ENCODE data around the gene PRRC2B.

Gene PRRC2B

DNA sequence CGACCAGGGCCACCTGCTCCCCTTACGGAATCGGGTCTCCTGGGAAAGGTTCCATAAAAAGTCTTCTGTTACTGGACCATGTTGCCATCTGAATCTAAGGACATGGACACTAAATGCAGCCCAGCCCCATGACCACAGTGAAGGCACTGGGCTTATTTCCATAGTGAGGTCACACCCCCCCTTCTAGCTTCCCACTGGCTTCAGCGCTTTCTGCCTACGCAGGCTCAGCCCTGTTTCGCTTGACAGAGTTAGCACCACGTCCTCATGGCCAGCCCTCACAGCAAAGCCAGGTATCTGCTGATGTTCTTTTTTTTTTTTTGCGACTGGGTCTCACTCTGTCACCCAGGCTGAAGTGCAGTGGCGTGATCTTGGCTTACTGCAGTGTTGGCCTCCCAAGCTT lies 123.0 kb downstream of the PRRC2B start:
- DNase-seq (ENCODE audit: low spot score), result no peak

DNA sequence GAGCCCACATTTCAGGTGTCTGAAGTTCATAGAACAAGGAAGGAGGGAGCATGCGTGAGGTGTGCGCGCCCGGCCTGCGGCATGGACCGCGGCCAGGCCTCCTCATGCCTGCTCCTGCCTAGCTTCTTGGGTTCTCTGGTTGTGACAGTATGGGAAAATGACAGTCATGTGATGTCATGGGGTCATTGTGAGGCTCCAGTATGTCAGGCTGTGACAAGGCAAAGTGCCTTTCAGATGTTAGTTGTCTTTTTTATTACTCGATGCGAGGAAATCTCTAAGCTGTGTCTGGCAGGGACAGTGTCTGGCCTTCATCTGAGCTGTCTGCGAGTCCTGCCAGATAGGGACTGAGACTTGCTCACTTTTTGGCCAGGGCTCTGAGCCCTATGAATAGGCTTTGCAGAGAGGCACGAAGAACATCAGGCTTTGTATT lies 123.9 kb downstream of the PRRC2B start:
- no peak for DNase-seq (ENCODE audit: low spot score)

- DNase-seq (ENCODE audit: low spot score), result no peak
Observed at GRCh38 chr9:131518553-131518952, 124.7 kb downstream of the PRRC2B start.

DNA sequence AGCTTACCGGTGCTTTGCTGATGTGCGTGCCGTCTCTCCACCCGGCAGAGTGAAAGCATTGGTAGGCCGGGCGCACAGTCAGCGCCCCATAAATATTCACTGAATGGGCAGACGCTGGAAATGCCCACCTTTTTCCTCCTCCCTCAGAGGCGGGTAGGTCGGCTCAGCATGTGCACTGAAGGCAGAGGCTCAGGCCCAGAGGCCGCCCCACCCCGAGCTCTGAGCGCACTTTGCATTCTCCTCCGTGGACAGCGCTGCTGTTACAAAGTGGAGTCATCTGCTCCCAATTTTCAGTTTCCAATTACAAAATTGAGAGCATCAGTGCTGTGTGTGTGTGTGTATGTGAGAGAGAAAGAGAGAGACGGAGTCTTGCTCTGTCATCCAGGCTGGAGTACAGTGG lies 126.6 kb downstream of the PRRC2B start:
- DNase-seq (ENCODE audit: low spot score), result no peak

DNA sequence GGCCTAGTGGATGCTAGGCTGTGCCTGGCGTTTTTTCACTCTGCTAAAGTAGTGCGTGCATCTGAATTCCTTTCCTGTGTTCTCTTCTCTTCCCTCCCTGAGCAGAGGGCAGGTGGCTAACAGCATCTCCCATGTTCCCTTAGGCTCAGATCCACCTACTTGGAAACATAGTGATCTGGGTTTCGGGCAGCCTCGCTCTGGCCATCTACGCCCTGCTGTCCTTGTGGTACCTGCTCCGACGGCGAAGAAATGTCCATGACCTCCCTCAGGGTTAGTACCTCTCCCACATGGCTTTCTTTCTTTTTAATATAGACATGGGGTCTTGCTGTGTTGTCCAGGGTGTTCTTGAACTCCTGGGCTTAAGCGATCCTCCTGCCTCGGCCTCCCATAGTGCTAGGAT lies 127.3 kb downstream of the PRRC2B start:
- DNase-seq (ENCODE audit: low spot score), result no peak

- no peak for DNase-seq (ENCODE audit: low spot score)
Observed at GRCh38 chr9:131521822-131522221, 127.9 kb downstream of the PRRC2B start.

DNA sequence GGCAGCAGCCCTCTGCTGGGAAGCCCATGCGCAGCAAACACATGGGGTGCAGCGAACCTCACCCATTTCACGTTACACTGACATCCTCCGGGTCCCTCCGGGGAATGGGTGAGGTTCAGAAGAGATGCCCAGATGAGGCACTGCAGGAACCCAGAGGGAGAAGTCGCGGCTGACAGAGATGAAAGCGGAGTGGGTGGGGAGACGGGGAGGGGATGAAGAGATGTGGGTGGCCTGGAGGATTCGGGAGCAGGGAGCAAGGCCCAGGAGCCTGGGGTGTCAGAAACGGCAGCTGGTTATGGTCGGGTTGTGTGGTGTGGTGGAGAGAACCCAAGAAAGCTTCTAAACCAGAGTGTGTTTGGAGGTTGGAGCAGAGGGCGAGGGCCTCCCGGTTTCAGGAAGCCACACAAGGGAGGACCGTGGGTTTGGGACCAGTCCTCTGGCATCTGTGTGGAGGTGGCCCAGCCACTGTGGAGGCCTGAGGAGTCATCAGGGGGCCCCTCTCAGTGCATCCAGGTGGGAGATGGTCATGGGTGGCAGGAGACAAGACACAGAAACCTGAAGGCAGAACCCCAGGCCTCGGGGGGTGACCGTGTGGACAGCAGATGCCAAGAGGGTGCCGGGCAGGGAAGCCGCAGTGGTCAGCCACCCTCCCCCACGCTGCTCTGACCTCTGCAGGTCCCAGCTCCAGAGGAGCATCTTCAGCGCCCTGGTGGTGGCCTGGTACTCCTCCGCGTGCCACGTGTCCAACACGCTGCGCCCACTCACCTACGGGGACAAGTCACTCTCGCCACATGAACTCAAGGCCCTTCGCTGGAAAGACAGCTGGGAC lies 128.6 kb downstream of the PRRC2B start:
- no peak for DNase-seq (ENCODE audit: low spot score)

- no peak for DNase-seq (ENCODE audit: low spot score)
Observed at GRCh38 chr9:131523086-131523388, 129.2 kb downstream of the PRRC2B start.

GRCh38 chr9:131523451-131524435 lies 129.9 kb downstream of the PRRC2B start:
- no peak for DNase-seq (ENCODE audit: low spot score)

GRCh38 chr9:131524665-131525315 lies 130.9 kb downstream of the PRRC2B start:
- DNase-seq (ENCODE audit: low spot score), result no peak

DNA sequence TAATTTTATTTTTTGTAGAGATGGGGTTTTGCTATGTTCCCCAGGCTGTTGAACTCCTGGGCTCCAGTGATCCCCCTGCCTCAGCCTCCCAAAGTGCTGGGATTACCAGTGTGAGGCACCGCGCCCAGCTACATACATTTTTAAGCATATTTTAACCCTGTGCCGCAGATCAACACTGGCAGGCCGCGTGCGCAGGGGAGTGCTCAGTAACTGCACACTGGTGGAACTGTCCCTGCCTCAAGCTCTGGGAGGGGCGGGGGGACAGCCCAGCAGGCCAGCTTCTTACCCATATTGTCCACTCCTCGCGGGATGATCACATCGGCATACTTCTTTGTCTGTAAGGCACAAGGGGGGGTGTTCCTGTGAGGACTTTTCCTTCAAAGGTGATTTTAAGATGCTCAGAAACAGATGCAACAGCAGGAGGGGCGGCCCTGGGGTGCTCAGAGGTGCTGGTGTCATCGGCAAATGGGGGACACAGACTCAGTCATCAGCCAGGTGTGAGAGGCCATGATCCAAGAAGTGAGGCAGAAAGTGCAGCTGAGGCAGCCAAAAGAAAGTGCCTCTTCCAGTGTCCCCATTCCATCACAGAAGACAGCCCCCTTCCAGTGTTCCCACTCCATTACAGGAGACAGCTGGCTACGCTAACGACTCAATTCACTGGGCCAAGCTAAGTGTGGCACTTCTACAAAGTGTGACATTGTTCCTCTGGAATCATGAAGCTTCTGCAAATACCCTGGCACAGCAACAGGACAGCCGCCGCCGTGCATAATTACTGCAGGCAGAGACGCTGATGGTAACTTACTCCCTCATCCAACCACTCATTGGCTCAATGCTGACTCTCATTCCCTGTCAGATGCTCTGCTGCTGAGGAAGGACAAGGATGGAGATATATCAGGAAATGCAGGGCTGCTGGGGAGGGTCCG lies 132.0 kb downstream of the PRRC2B start:
- DNase-seq (ENCODE audit: low spot score), result no peak

DNA sequence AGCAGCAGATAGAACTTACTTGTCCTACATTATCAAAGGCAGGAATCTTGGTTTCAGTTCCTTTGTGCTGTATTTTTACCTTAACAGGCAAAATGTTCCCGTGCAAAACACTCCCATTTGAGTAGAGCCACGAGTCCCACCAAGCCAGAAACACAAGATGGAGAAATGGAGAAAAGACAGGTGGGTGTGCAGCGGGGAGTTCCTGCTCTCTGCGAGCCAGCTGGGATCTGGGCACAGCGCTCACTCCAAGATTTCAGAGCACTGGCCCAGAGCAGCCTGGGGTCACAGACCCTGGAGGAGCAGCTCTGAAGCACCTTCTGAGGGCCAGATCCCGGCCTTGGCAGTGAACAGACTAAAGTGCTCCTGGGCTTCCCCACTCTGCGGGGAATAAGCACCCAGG lies 134.3 kb downstream of the PRRC2B start:
- DNase-seq (ENCODE audit: low spot score), result no peak

DNA sequence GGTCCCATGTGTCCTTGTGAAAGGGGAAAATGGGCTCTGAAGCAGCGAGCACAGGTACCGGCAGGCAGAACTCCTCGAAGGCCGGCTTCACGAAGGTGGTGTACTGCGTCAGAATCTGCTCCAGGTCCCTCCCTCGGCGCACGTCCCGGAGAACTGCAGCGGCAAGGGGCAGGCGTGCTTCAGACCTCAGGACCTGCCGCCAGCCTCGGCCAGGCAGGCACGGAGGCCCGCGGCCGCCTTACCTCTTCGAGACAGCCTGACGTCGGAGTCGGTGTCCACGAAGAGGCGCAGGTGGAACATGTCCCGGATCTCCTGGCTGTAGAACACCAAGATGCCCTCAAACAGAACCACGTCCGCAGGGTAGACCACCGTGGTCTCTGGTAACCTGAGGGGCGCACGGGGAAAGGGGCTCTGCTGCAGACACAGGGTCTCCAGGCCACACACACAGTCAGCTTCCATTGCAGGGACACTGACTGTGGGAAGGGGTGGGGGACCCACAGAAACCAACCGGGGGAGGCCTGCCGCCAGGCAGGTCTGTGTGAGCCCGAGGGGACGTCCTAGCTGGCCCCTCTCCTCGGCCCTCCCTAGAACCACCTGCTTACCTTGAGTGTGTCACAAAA lies 135.1 kb downstream of the PRRC2B start:
- DNase-seq (ENCODE audit: low spot score), result no peak

- no peak for DNase-seq (ENCODE audit: low spot score)
Observed at GRCh38 chr9:131529597-131530545, 136.0 kb downstream of the PRRC2B start.

- DNase-seq (ENCODE audit: low spot score), result peak; percentile 50
Observed at GRCh38 chr9:131530546-131530919, 136.6 kb downstream of the PRRC2B start.

- peak; percentile 98 for DNase-seq (ENCODE audit: low spot score)
Observed at GRCh38 chr9:131530920-131531832, 137.3 kb downstream of the PRRC2B start, which contains the start of gene UCK1. UCK1 (minus strand) TSS chr9:131531263; CDS start chr9:131531174, 89 bp downstream.

DNA sequence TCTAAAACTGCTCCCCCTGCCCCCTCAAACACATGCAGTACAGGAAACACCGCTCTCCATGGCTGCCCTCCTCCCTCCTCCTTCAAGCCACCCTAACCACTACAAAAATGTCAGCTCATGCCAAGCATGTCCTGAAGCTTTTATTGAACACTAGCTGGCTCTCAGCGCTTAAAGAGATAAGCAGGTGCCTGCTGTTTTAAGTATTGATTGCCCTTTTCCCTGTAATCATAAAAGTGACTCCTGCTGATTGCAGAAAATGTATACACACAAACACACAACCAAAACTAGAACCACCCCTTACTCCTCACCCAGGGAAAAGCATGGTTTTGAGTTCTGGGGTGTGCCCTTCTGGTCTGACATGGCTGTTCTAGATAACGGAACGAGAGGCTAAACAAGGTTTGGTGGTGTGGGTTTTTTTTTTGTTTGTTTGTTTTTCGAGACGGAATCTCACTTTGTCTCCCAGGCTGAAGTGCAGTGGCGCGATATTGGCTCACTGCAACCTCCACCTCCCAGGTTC lies 140.9 kb downstream of the PRRC2B start:
- peak; percentile 4 for DNase-seq (ENCODE audit: low spot score)

GRCh38 chr9:131537946-131538345 lies 144.1 kb downstream of the PRRC2B start:
- DNase-seq (ENCODE audit: low spot score), result no peak
